Smooth muscle cell of the brain vasculature (primary cell): Measurements from ENCODE around the gene EPB42.
"Not testable (repeated sequence)": the region's sequence is repeated elsewhere in the genome, so short reads cannot be mapped to it uniquely, and the experiment has no call there.

Experiments
- DNase-seq: peaks from one replicate; pipeline ENCODE4 v3.0.0-alpha.2; 2012; ENCODE audit warnings: low read depth, low spot score

The EPB42 gene

DNA sequence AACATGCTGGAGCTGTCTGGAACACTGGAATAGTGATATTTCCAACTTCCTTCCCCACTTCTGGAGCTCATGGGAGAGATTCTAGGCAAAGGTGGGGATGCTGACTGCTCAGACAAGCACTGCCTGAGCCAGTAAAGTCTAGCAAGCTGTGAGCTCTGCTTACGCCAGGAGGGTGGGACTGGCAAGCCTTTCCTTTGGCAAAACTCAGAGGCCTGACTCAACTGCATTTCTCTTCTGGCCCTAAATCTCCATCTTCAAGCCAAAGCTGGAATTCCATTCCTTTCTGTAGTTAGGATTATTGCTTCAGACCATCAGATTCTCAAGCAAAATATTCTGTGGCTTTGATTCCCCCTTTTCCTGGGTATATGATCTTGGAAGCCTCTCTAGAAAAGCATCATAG is 20.3 kb upstream of the EPB42 start:
- DNase-seq, result no peak

DNA sequence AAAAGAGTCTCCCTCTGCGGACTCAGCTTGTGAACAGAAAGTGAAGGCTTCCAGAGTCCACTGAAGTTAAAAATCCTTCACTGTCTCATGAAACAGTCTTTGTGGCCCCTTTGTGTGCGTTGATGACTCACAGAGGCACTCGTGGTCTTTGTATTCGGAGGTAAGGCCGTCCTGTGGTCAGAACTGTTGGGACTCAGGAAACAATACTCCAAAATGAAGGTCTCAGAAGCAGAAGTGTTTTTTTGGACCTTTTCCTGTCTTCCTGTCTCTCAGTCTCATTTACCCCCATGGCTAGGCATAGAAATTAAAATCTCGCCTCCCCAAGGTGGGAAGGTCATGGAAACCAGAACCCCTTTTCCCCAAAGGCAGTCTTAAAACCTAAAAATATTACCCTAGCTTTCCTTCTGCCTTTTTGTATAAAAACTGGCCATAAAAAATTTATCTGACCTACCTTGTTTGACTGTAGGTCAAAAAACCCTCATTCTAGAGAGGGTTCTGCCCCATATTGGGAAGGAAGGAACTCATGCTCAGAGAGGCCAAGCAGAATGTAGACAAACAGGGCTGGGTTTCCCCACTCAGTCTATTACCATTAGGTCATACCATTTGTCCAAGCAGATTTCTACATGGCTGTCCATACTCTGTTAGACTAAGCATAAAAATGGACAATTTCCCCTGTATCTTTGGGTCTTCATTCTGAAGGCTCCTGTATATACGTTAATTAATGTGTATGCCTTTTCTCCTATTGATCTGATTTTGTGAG is 19.1 kb upstream of the EPB42 start:
- no peak for DNase-seq

DNA sequence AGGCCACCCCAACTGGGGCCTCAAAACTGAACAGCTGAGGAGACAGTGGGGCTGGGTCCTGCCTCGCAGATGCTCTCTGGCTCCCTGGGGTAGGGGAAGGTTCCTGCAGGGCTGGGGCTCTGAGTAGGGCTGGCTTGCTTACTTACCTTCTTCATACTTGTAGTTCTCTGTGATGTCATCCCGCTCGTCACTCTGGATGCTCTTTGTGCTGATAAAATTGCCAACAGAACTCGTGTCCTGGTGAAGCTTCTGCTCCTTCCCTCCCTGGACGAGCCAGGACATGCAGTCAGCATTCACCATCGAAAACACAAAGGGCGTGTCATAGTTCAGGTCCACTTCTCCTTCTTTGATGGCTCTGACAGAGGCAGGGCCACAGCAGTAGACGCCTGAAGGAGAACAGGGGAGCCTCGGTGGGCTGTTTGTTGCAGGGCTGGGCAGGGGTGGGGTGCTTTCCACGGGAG is 17.9 kb upstream of the EPB42 start:
- no peak for DNase-seq

DNA sequence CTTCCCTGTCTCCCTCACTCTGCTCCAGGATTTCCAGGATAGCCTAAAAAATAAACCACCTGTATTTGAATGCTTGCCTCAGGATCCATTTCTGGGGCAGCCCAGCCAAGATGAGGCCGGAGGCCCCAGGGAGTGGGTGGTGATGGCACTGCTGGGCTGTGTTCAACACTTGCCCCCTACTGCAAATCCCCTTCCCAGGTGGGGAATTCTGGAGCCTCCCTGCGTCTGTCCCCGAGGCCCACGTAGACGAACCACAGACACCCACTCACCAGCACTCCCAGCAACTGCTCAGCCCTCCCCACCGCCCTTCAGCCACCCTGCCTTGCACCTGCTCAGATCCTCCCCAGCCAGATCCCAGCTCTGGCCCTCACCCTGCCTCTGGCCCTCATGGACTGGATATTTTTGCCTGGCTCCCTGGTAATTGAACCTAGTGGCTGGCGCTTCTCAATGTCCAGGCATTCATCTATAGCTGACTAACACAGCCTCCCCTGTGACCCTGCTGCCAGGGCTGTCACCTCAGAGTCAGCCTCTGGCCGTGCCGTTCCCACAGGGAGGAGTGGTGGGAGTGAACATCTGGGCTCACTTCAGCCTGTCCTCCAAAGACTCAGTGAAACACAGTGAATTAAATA is 17.1 kb upstream of the EPB42 start:
- DNase-seq, result no peak

DNA sequence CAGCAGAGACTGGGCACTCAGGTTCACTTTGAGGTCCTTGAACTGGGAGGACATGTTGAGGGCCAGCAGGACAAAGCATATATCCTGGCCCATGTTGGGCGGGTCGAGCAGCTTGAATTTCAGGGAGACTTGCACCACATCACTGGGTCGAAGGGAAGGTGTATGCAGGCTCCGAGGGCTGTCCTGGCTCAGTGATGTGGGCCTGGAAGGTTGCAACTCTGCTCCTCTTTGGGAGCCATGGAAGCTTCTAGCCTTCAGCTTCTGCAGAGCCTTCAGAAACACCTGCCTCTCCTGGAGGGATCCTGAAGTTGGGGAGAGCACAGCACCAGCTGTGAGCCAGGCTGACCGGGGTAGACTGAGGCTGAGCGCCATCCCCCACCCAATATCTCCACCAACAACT is 14.7 kb upstream of the EPB42 start:
- DNase-seq, result no peak

DNA sequence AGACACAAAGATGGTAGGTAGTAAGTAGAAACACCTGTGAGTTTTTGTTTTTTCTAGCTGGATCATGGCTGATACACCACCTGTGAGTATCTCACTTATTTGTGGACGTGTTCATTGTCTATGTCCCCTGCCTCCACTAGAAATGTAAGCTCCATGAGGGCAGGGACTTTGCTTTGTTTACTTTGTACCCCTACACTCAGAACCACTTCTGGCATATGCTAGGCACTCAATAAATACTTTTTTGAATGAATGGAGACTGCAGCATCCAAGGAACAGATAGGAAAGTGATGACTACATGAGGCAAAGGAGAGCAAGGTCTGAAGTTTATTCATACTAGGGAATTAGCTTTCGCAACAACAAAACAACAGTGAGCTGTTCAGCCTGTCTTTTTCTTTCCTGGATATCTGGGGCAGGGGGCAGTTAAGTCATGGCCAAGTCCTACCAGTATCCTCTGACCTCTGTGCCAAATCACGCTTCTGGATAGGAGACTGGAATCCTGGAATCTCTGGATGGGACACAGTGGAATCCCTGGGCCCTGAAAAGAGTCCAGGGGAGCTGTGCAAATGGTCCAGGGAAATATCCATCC is 11.6 kb upstream of the EPB42 start:
- DNase-seq, result no peak

DNA sequence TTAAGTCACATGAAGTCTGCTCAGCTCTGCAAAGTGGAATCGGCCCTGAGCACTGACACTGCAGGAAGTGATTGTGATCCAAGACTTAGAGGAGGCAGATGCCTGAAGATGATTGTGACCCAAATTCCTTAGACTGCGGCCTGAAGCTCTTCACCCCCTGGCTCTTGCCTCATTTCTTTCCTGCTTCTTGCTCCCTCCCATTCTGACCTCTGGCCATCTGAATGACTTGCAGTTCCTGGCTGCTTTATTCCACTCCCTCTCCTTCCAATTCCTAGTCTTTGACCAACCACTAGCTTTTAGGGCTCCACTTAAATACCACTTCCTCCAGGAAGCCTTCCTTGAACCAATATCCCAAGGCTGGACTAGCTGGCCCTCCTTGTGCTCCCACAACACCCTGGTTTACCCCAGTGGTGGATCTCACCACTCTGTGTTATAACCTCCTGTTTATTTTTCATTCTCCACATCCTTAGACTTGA is 9.9 kb upstream of the EPB42 start:
- no peak for DNase-seq

DNA sequence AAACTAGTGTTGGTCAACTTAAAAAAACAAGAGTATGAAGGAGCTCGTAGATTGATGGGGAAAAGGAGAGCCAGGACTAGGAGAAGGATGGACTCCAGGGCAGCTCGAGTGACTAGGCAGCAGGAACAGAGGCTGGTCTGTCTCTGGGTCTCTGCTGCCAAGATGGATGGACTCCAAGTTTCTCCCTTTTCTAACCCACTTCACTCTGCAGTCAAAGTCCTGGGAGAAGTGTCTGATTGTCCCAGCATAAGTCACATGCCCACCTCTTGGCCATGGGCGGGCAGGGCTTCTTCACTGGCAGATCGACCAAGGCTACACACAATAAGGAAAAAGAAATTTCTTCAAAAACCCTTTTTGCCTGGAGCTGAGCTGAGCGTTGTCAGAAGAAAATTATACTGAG is 9.2 kb upstream of the EPB42 start:
- DNase-seq, result no peak

DNA sequence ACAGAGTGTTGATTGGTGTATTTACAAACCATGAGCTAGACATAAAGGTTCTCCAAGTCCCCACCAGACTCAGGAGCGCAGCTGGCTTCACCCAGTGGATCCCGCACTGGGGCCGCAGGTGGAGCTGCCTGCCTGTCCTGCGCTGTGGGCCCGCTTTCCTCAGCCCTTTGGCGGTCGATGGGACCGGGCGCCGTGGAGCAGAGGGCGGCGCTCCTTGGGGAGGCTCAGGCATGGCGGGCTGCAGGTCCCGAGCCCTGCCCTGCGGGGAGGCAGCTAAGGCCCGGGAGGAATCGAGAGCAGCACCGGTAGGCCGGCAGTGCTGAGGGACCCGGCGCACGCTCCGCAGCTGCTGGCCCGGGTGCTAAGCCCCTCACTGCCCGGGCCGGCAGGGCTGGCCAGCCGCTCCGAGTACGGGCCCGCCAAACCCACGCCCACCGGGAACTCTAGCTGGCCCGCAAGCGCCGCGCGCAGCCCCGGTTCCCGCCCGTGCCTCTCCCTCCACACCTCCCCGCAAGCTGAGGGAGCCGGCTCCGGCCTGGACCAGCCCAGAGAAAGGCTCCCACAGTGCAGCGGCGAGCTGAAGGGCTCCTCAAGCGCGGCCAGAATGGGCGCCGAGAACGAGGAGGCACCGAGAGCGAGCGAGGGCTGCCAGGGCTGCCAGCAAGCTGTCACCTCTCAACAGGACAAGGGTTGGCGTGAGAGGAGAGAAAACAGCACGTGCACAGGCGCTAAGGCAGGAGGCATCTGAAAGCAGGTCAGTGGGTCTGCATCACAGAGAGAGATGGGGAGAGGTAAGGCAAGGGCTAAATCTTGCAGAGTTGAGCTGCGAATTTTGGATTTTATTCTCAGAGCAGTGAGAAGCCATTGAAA is 5.9 kb upstream of the EPB42 start:
- no peak for DNase-seq

DNA sequence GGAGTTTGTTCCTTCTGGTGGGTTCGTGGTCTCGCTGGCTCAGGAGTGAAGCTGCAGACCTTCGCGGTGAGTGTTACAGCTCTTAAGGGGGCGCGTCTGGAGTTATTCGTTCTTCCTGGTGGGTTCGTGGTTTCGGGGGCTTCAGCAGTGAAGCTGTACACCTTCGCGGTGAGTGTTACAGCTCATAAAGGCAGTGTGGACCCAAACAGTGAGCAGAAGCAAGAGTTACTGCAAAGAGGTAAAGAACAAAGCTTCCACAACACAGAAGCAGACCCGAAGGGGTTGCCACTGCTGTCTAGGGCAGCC is 5.1 kb upstream of the EPB42 start:
- DNase-seq, result not testable (repeated sequence)

DNA sequence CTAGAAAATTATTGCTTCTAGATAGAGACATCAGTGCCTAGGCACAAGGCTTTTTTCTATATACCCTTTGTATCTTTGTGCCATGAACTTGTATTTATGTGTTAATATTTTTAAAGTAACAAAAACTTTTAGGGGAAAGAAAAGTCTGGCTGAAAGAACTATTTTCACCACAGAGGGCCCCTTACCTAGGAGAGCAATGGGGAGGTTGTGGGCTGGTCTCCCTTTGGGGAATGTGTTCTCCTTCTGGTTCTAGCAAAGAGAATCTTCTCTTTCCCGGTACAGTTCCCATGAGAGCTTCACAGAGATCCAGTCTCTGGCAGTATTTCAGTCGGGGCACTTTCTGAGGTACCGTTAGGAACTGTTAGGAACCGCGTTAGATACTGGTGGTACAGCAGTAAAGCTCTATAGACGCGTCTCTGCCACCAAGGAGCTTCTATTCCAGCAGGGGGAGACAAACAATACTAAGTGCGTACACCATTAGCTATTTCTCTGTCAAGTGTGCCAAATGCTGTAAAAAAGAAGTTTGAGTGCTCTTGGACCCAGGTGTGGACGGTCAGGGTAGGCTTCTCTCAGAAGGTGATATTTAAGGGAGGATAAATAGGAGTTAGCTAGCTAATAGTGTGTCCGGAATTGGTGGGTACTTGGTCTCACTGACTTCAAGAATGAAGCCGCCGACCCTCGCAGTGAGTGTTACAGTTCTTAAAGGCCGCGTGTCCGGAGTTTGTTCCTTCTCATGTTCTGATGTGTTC is 4.6 kb upstream of the EPB42 start:
- no peak for DNase-seq

DNA sequence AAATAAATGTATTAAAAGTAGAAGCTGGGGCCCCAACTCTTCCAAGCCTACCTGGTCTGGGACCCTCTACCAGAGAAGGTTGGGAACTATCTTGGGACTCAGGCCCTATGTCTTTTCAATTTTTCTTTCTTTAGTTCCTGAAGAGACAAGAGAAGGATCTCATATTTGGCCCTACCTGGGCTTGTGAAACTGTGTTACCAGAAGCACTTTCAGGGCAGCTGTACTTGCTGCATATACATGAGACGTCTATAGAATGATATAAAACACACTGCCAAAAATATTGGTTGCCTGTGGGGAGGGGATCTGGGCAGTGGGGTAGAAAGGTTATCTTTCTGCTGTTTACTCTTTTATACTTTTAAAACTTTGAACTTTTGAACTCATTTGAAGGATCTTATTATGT is 604 bp upstream of the EPB42 start:
- no peak for DNase-seq

DNA sequence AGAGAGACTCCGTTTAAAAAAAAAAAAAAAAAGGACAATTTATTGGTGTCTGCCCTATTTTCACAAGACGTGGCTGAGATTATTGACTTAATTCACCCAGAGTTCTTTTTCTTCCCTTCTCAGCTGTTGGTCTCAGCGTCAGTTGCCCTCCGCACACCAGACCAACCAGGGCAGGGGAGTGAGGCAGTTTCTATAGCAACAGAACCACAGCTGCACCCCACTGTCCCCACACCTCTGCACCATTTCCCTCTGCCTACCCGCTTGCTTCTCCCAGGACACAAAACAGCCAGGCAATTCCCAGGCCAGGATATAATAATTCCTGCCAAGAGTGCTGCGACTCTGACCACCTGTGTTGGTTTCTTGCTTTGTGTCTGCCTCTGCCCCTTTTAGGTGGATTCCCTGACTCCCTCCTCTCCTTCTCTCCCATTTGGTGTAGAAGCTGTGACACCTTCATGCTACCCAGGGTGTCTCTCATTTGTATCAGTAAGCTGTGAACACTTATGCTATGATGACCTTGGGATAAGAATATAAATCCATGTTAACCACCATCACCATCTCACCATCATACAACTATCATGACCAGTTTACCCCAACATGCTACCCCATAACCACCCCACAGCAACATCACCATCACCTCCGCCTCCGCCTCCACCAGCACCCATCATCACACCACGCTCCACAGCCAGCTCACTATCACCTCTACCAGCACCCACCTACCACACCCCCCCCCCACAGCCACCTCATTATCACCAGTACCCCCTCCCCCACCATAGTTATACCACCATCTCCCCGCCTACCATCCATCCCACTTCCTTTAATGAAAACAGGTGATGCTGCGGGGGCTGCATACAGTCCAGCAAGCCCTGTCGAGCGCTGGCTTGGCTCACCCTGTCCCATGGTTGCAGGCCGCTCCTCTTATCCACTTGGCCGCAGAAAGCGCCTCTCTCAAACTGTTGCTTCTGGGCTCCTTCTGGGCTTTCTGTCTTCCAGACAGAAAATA is 589 bp downstream of the EPB42 start:
- DNase-seq, result no peak

DNA sequence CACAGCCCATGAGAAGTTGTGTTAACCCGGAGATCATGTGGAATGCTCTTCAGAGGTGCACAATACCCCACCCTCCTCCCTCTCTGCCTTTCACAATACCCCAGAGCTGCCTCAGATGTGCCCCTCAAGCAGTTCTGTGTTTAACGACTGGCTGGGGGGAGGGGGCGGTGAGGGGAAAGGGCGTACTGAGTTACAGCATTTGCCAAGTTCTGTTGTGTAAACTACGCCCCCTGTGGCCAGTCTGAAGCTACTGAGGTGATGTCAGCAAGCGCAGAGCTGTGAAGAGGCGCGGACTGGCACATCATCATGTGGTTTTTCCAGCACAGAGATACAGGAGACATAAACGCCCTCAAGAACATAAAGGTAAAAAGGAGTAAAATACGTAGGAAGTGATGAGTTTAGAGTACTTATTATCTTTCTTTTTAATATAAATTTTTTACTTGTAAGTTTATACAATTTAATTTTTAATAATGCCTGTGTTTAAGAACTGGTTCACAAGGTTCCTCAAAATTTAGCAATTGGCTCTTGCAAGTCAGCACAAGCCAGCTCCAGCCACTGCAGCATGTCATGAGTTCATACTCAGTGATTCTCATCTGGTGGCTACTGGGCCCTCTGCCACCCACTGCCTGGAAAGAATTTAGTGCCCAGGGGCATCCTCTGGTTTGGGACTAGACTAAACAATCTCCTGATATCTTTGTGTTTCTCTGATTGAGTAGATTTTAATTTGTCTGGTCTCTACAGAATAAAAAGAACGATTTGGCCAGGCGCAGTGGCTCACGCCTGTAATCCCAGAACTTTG is 1.7 kb downstream of the EPB42 start:
- no peak for DNase-seq

DNA sequence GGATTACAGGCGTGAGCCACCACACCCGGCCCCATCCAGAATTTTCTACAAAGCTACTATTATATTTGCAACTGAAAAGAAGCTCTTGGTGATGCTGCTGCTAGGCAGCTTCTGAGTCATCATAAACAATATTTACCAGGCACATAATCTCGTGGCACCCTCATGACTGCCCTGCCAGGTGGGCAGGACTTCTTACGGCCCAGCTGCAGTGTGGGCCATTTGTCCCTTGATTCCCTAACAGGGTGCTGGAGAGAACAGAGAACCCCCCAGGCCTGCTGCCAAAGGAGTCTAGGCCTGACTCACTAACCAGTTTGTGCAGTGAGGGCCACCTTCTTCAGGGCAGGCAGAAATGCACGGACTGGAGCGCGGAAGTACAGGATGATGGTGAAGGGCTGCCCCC is 4.9 kb downstream of the EPB42 start:
- DNase-seq, result no peak

DNA sequence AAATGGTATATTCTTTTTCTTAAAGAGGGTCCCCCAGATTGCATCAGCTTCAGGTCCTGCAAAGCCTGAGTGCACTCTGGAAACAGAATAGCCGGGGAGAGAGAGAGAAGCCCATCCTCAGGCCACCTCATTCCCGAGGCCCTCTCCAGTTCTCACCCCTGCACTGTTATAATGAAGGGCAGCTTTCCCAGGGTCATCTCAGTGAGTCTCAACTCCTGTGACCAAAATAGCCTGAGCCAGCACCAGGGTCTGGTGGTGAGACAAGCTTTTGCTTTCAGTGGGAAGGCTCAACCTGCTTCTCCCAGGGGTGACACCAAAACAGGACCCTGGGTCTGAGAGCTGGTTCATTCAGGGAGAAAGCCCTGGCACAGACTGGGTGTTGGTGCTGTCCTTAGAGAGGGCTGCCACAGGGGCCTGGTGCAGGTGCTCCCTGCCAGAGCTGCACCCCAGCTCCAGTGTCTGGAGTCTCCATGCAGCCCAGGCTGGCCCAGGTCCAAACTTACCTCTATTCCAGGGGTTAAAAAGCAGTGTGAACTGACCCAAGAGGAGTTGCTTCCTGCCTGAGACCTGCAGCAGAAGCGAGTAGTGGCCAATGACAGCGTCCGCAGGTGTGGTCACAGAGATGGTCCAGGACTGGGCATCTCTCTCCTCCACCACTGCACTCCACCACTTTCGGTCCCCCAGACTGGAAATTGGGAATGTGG is 6.1 kb downstream of the EPB42 start:
- no peak for DNase-seq

DNA sequence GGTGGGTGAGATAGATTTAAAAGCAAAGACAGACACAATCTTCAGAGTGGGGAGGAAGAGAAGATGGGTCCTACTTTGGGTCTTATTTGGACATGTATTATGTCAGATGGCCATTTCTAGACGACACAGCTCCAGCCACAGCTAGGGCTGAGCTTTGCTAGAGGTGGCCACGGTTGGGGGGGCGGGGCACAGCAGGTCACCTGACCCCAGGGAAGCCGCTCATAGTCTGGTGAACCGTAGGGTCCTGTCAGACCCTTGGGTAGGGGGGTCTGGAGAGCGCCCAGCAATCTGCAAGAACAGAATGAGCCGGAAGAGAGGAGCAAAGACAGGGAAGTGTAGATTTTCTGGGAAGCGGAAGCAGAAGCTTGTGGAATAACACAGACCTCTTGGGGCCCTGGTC is 6.6 kb downstream of the EPB42 start:
- DNase-seq, result no peak

DNA sequence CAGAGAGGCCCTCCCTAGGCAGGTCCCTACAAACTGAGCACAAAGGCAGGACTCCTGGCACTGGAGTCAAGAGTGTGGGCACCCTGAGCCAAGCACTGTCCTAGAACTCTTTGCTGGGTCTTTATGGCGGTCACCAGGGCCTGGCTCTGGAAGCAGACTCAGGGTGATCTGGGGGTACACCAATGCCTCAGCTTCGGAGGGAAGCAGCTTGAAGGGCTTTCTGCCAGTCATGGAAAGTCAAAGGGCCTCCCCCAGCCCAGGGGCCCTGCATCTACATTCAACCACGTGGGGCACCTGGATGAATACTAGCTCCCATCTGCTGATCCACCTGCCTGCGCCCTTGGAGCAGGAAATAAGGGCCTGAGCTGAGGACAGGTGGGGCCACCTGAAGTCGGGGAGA is 7.4 kb downstream of the EPB42 start:
- no peak for DNase-seq

DNA sequence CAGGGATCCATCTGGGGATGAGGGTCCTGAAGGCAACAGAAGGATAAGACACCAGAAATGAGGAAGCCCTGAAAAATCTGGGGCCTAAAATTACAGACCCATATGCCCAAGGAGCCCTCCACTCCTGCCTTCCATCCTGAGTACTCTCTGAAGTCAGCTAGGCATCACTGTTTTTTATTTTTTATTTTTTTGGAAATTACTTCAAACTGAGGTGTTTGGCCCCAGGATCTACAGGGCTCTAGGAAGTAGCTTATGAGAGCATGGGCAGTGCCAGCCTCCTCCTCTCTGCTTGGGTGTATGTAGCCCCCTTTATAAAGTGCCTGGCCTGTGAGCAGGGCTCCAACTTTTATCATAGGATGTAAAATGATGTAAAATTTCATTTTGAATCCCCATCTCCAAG is 7.9 kb downstream of the EPB42 start:
- no peak for DNase-seq
